HG02571 (cell line): ENCODE data around the gene PLCD1.

ENCODE experiments used
- ATAC-seq: cut with Tn5 transposase; IDR thresholded peaks from one replicate; pipeline ENCODE4 v1.9.1; 2021; ENCODE audit warnings: mild to moderate bottlenecking, moderate library complexity; ENCODE audit not compliant: unreplicated experiment

Gene PLCD1

GRCh38 chr3:38017445-38018295 is 11.8 kb downstream of the PLCD1 start:
- no peak for ATAC-seq

DNA sequence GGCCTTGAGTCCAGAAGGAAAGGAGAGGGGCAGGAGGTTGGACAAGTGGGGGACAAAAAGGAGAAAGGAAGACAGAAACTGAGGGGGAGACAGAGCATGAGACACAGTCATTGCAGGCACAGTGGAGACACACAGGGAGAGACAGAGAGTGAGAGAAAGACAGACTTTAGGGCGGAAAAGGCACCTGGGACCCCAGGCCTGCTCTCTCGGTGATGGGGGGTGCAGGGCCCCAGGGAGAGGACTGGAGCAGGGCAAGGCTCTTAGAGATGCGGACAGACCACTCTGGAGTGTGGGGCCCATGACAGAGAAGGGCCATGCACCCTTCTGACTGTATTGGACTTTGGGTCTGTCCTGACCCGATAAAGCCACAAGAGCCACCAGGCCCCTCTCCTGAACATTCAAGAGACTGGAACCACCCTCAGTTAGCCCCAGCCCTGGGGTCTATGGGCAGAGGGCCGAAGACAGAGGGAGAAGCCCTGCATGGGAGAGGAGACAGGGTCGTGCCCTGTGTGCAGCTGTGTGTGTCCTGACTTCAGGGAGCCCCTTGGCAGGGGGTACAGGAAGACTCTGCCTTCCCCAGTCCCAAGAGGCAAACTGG is 12.5 kb downstream of the PLCD1 start:
- no peak for ATAC-seq

DNA sequence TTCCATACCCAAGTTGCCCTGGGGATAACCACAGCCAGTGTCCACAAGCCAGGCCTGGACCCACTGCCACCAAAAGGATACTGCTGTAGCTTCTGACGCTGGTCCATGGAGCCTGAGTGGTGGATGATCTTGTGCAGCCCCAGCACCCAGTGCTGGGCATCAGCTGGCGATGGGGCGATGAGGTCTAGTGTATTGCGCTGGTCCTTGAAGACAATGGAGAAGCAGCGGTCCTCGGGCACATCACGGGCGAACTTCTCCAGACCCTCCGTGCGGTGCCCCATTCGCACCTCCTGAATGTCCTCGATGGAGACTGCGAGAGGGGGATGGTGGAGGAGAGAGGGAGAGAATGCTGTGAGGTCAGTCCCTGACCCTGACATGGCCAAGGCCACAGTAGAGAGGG is 13.0 kb downstream of the PLCD1 start:
- ATAC-seq = no peak

- no peak for ATAC-seq
These were observed 13.5 kb downstream of the PLCD1 start for GRCh38 chr3:38015984-38016383.

DNA sequence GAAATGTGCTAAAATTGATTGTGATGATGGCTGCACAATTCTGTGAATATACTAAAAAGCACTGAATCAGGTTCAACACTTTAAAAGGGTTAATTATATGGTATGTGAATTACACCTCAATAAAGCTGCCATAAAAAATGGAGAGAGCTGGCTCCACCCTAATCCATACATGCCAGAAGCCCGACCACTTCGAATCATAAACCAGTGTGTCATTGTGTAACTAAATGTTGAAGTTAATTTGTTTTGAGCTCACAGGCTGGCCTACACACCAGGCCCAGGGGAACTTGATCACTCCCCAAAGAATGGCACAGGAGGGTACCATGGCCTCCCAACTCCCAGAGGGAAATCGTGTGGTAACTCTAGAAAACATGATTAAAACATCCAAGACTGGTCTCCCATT is 14.0 kb downstream of the PLCD1 start:
- ATAC-seq = no peak

DNA sequence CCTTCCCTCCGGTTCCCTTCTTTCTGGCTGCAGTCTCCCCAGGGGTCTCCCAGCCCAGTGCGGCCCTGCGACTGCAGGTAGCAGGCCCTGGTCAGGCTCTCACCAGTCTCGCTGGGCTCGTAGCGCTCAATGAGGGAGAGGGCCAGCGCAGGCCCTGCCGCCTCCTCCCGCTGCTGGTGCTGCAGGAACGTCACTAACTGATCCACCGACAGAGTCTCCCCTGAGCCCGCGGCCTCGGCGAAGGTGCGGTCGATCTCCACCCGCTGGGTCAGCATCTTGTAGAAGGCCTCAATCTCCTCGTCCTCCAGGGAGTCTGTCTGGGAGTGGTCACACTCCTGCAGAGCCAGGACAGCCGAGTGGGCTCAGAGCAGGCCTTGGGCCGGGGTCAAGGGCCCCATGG is 18.3 kb downstream of the PLCD1 start:
- no peak for ATAC-seq

DNA sequence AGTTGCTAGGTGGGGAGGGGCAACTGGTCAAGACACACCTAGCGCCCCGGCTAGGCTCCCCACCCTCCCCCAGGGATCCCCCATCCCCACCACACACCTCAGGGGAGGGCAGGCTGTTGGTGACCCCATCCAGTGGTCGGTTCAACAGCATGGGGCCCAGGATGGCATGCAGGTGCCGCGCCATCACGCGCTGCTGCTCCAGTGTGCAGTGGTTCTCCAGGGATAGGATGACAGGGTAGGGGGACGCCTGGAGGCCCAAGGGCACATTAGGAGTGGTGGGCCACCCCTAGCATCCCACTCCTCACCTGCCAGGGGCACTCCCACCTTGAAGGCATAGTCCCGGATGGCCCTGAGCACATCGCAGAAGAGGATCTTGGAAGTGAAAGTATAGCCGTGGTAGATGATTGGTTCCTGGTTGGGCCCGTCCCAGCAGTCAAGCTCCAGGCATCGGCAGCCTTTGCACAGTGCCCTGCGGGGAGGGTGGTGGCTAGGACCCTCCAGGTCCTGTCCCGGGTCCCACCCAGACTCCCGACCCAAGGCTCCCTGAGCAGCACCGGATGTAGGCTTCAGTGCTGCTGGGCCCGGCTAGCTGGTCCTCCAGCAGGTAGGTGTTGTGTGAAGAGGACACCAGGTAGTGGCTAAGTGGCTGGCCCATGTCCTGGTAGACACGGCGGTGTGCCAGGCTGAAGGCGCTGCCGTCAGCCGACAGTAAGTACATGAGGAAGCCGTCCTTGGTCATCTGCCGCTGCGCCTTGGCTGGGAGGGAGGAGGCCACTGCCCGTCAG is 19.4 kb downstream of the PLCD1 start:
- ATAC-seq = no peak

- no peak for ATAC-seq
These were observed 20.4 kb downstream of the PLCD1 start for GRCh38 chr3:38008971-38009580.

- no peak for ATAC-seq
These were observed 21.2 kb downstream of the PLCD1 start for GRCh38 chr3:38008191-38008701.

GRCh38 chr3:38007754-38008090 is 21.7 kb downstream of the PLCD1 start:
- ATAC-seq = no peak

- ATAC-seq = no peak
These were observed 22.9 kb downstream of the PLCD1 start for GRCh38 chr3:38006445-38006995.

DNA sequence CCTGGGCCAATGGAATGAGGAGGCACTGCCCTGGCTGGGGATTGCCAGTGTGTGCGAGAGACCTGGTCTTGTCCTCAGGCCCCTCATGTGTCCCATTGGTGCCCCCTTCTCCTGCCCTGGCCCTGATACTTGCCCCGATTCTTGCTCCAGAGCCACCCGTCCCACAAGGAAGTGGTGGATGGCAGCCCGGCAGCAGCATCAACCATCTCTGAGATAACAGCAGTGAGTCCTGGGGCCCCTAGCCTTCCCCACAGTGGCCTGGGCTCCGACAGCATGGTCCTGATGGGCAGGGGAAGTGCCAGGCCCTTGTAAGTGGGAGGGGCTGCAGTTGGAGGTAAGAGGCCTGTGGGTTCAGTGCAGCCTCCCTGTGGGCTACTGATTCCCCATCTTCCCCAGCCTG is 23.4 kb downstream of the PLCD1 start:
- no peak for ATAC-seq

GRCh38 chr3:38005076-38006020 is 24.1 kb downstream of the PLCD1 start:
- no peak for ATAC-seq

- no peak for ATAC-seq
These were observed 24.9 kb downstream of the PLCD1 start for GRCh38 chr3:38004415-38005075.

GRCh38 chr3:38003817-38004414 is 25.5 kb downstream of the PLCD1 start:
- no peak for ATAC-seq

DNA sequence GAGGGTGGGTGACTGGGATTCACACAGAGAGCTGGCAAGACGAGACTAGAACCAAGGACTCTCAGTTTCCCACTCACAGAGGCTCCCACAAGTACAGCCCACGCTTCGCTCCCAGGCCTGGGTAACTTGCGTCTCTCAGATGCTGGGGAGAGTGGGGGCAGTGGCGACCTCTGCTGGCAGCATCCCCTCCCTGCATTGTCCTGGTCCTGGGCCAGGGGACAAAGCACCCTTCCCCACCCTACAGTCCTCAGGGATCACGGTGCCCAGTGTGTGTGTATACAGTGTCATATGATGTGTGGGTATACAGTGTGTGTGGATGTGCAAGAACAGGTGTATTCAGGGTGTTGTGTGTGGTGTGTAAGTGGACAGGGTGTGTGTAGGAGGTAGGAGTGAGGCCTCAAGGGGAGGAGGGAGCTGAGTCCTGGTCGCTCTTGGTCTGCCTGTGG is 26.0 kb downstream of the PLCD1 start:
- no peak for ATAC-seq

DNA sequence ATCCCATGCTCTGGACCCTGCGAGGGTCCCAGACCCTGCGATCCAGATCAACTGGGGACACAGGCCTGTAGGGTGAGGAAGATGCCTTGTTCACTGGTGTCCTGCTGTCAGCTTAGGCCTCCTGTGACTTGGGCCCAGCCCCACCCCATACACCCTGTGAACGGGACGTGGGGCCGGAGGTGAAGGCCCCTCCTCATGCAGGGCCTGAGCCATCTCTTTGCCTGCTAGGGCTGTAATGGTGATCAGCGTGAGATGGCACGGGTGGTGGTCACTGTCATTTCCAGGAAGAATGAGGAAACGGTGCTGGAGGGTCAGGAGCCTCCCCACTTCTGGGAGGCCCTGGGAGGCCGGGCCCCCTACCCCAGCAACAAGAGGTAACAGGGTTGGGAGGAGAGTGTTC is 26.5 kb downstream of the PLCD1 start:
- no peak for ATAC-seq

- ATAC-seq = no peak
These were observed 27.1 kb downstream of the PLCD1 start for GRCh38 chr3:38002291-38002876.
